ENCODE measurements around the gene ATP10A. TPM values are rescaled to one million over a fixed set of nuclear protein-coding genes. Genes with fewer than 3 reads are reported as not detected.

The ATP10A gene
- total RNA-seq, 1 experiment from 2014 or later, result 3.9 TPM

- Mint-ChIP-seq H3K4me3 (no peak overlapping the region), H3K27me3 (ENCODE audit: low read depth) (peaks cover 3% of the 10 kb centered on the region), H3K9me3 (no peaks in the 10 kb centered on the region; a peak in 3 of 5 replicates), H3K4me1 (peaks cover 31 to 50% of the 10 kb centered on the region in 2 experiments), H3K36me3 (ENCODE audit: insufficient read depth in 1 of 3, low read depth in 3 of 3) (peaks cover 0 to 2% (median 0%) of the 10 kb centered on the region in 3 experiments; a peak in 2 of 7 replicates), H3K27ac (no peak overlapping the region)
- no peak overlapping the region for H4K91ac ChIP-seq (ENCODE audit: insufficient read length, low read depth, low read length)
- H2BK120ac ChIP-seq (ENCODE audit: low read depth, low read length, poor library complexity, severe bottlenecking), result no peak overlapping the region
- H4K5ac ChIP-seq (ENCODE audit: insufficient read length, low read depth, low read length), result no peak overlapping the region
- H2BK20ac ChIP-seq (ENCODE audit: low read depth, low read length, poor library complexity, severe bottlenecking), result no peak overlapping the region
- no peak overlapping the region for H4K8ac ChIP-seq (replicated peaks; ENCODE audit: insufficient read length, low read depth, low read length)
- no peak overlapping the region for H3K4me2 ChIP-seq (ENCODE audit: insufficient read depth, insufficient read length, low read length)
- H3K27me3 ChIP-seq (ENCODE audit: insufficient read depth, low read length), result no peaks in the 10 kb centered on the region
- no peak overlapping the region for H2BK15ac ChIP-seq (ENCODE audit: low read depth, low read length)
- H3K4me1 ChIP-seq (ENCODE audit: insufficient read depth, low read length), result peaks cover 6% of the 10 kb centered on the region; the same call in 1 of the 2 replicates
- H3K18ac ChIP-seq (ENCODE audit: insufficient read length, low read depth, low read length), result no peak overlapping the region
- H3K14ac ChIP-seq (ENCODE audit: insufficient read depth, low read length), result no peak overlapping the region
- H3K79me2 ChIP-seq (ENCODE audit: insufficient read depth, low read length), result no peaks in the 10 kb centered on the region
- no peak overlapping the region for H3K4ac ChIP-seq (ENCODE audit: low read depth, low read length)
- no peak overlapping the region for H3K9ac ChIP-seq (ENCODE audit: extremely low read depth, insufficient read length, low read length)
- DNase-seq, result no peak
- TF ChIP-seq CTCF (conservative IDR thresholded peaks at IDR 0.05), result no peak
- no peak overlapping the region for H3K56ac ChIP-seq (ENCODE audit: insufficient read length, low read depth, low read length)
- no peak overlapping the region for H3K27ac ChIP-seq (ENCODE audit: insufficient read length, low read depth, low read length)
- no peaks in the 10 kb centered on the region for H3K79me1 ChIP-seq (ENCODE audit: insufficient read depth, low read depth, low read length, poor library complexity, severe bottlenecking)
- H2BK12ac ChIP-seq (ENCODE audit: insufficient read length, low read depth, low read length), result no peak overlapping the region
- H2AFZ ChIP-seq (ENCODE audit: low read length), result no peak overlapping the region
- H3K9me3 ChIP-seq (ENCODE audit: control insufficient read depth, low read depth, low read length), result no peaks in the 10 kb centered on the region
- no peak overlapping the region for H2AK5ac ChIP-seq (ENCODE audit: insufficient read length, low read length)
- H3K23me2 ChIP-seq (ENCODE audit: insufficient read length, low read depth, low read length, poor library complexity, severe bottlenecking), result no peaks in the 10 kb centered on the region
- no peaks in the 10 kb centered on the region for H4K20me1 ChIP-seq (ENCODE audit: control insufficient read depth, insufficient read depth, insufficient read length)
- no peak overlapping the region for H2BK5ac ChIP-seq (ENCODE audit: insufficient read length, low read length)
- no peak overlapping the region for H3K23ac ChIP-seq (ENCODE audit: insufficient read length, low read depth, low read length)
- H3T11ph ChIP-seq (ENCODE audit: low read length), result no peak overlapping the region
- WGBS (ENCODE audit: extremely low coverage, insufficient read length, low lambda C conversion rate), result no CpG with 5 or more reads among the region's 5 CpGs
These were observed 73.5 kb downstream of the ATP10A start for GRCh38 chr15:25789616-25789999.
